ENCODE measurements around the gene CTBP2. TPM values are rescaled to one million over a fixed set of nuclear protein-coding genes. Genes with fewer than 3 reads are reported as not detected.

Gene CTBP2
- total and polyA plus RNA-seq, 10 of the 15 experiments (the other 5 are each of a cell fraction or from before 2014, with no cell fraction given), result 0.02 to 0.72 (median 0.06) TPM; not detected in 2

- H3K79me2 ChIP-seq (ENCODE audit: control insufficient read depth, insufficient read depth, low read length), result no peaks in the 10 kb centered on the region
- intact Hi-C loops (cut with micrococcal nuclease; ENCODE audit: unreplicated experiment) (no loop called here), in situ Hi-C loops (cut with MboI) (no loop called here)
- CTCF ChIA-PET, result no interaction called here
- TF ChIP-seq ETV6 (conservative IDR thresholded peaks at IDR 0.05 in 1 of 2, IDR thresholded peaks at IDR 0.05 in 1 of 2; ENCODE audit: borderline replicate concordance in 1 of 2, low read depth in 1 of 2), result no peak
- TF ChIP-seq YY1 (IDR thresholded peaks at IDR 0.05; ENCODE audit: low read depth, low read length), result no peak
- TF ChIP-seq CHD2 (IDR thresholded peaks at IDR 0.05; ENCODE audit: borderline replicate concordance, low read depth, low read length), result no peak
- no peak for TF ChIP-seq RBBP5 (conservative IDR thresholded peaks at IDR 0.05)
- SMC1A ChIA-PET (ENCODE audit: uncharacterized antibody, unreplicated experiment), result interaction anchor here (0.6 kb wide), 1 partner anchor 268 kb away, joined by 3 read pairs; no protein-coding TSS in a partner anchor
- H3K4me2 ChIP-seq (ENCODE audit: control insufficient read depth, insufficient read depth), result no peak overlapping the region
- no peak overlapping the region for H2AFZ ChIP-seq (ENCODE audit: control insufficient read depth, low read depth, low read length)
- H4K20me1 ChIP-seq (ENCODE audit: control insufficient read depth, insufficient read depth), result no peaks in the 10 kb centered on the region
- BruUV-seq (replicated peaks), result no TSS peak
- no peak for FAIRE-seq
- no peak overlapping the region for H3K27ac ChIP-seq (ENCODE audit: control insufficient read depth, insufficient read depth)
- H3K4me3 ChIP-seq, result no peak overlapping the region
- RAD21 ChIA-PET (ENCODE audit: unreplicated experiment), result no interaction called here
- POLR2A ChIA-PET, result no interaction called here
- 5% methylated on average over 2 of the region's 2 CpGs for WGBS (ENCODE audit: insufficient coverage, insufficient replicate concordance, low lambda C conversion rate, missing lambda C conversion rate)
- no peaks in the 10 kb centered on the region for H3K36me3 ChIP-seq (ENCODE audit: control insufficient read depth in 2 of 2, insufficient read depth in 2 of 2, low read length in 1 of 2)
- no peaks in the 10 kb centered on the region; a peak in 1 of 4 replicates for H3K27me3 ChIP-seq (replicated peaks in 1 of 2; ENCODE audit: control insufficient read depth in 2 of 2, insufficient read depth in 2 of 2, low read length in 1 of 2)
- H3K9me3 ChIP-seq (replicated peaks; ENCODE audit: control insufficient read depth, insufficient read depth, low read length), result 0 out of 3 replicates have a peak, but pooled peaks cover 1% of the 10 kb centered on the region
- no peak overlapping the region for H3K9ac ChIP-seq (ENCODE audit: control insufficient read depth, insufficient read depth, low read length)
- H3K4me1 ChIP-seq (ENCODE audit: control insufficient read depth, insufficient read depth, low read length), result no peaks in the 10 kb centered on the region
- no peak for DNase-seq (ENCODE audit: low read depth, low spot score)
- ATAC-seq, result no peak
These were observed 47.5 kb downstream of the CTBP2 start for GRCh38 chr10:125112697-125113494.

GRCh38 chr10:125111118-125111727 is 49.1 kb downstream of the CTBP2 start:
- no peak for FAIRE-seq
- POLR2A ChIA-PET, result no interaction called here
- Histone ChIP-seq H3K36me3 (ENCODE audit: control insufficient read depth in 2 of 2, insufficient read depth in 2 of 2, low read length in 1 of 2) (no peaks in the 10 kb centered on the region), H3K79me2 (ENCODE audit: control insufficient read depth, insufficient read depth, low read length) (no peaks in the 10 kb centered on the region), H3K4me2 (ENCODE audit: control insufficient read depth, insufficient read depth) (no peak overlapping the region), H3K27ac (ENCODE audit: control insufficient read depth, insufficient read depth) (no peak overlapping the region), H4K20me1 (ENCODE audit: control insufficient read depth, insufficient read depth) (no peaks in the 10 kb centered on the region), H2AFZ (ENCODE audit: control insufficient read depth, low read depth, low read length) (no peak overlapping the region), H3K9me3 (replicated peaks; ENCODE audit: control insufficient read depth, insufficient read depth, low read length) (peaks cover 2% of the 10 kb centered on the region; the same call in 1 of the 3 replicates), H3K4me1 (ENCODE audit: control insufficient read depth, insufficient read depth, low read length) (no peaks in the 10 kb centered on the region), H3K9ac (ENCODE audit: control insufficient read depth, insufficient read depth, low read length) (no peak overlapping the region), H3K27me3 (replicated peaks in 1 of 2; ENCODE audit: control insufficient read depth in 2 of 2, insufficient read depth in 2 of 2, low read length in 1 of 2) (no peaks in the 10 kb centered on the region; a peak in 1 of 4 replicates), H3K4me3 (no peak overlapping the region)
- no peak for DNase-seq (ENCODE audit: low read depth, low spot score)
- ATAC-seq, result no peak
- in situ Hi-C loops (cut with MboI), result no loop called here
- intact Hi-C loops (cut with micrococcal nuclease; ENCODE audit: unreplicated experiment), result no loop called here
- CTCF ChIA-PET, result no interaction called here
- WGBS (ENCODE audit: insufficient coverage, insufficient replicate concordance, low lambda C conversion rate, missing lambda C conversion rate), result 9% methylated on average over 5 of the region's 5 CpGs
- SMC1A ChIA-PET (ENCODE audit: uncharacterized antibody, unreplicated experiment), result interaction anchor here (0.7 kb wide), 1 partner anchor 1270 kb away, joined by 3 read pairs; no protein-coding TSS in a partner anchor
- no TSS peak for BruUV-seq (replicated peaks)
- RAD21 ChIA-PET (ENCODE audit: unreplicated experiment), result no interaction called here
- TF ChIP-seq JUND (IDR thresholded peaks at IDR 0.05; ENCODE audit: low read depth, low read length) (no peak), GABPA (IDR thresholded peaks at IDR 0.05; ENCODE audit: low read depth) (no peak), PRDM15 (CRISPR knock-in tag; IDR thresholded peaks at IDR 0.05) (no peak), SMC3 (IDR thresholded peaks at IDR 0.05; ENCODE audit: borderline replicate concordance, low read length) (no peak)

All from GM12878 (cell line).